RKO (cell line): ENCODE results near the gene PPP5C.
"Not testable (repeated sequence)": the region's sequence is repeated elsewhere in the genome, so short reads cannot be mapped to it uniquely, and the experiment has no call there.

Experiments
- DNase-seq: peaks from one replicate; pipeline ENCODE4 v3.0.0-alpha.2; 2016; ENCODE audit warnings: low spot score

The PPP5C gene

DNA sequence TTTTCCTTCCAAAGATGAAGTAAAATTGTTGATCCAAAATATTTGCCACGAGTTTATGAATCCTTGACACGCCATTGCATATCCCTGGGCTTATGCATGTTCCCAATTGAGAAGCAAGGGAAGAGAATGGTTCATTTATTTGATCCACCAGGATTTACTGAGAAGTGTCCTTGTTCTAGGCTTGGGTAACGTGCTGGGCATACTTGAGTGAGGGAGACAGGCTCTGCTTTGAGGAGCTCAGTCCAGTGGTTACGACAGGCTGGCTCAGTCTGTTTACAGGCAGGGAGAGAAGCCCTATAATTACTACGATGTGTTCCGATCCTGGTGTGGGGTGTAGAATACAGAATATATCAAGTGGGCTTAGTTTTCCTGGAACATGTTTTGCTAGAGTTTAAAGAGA, 88.1 kb downstream of the PPP5C start:
- no peak for DNase-seq

- DNase-seq, result not testable (repeated sequence)
Measured at GRCh38 chr19:46435689-46436088, 88.8 kb downstream of the PPP5C start.
